Airway epithelial cell (primary cell): Measurements from ENCODE around the gene SMCR8. TPM values are rescaled to one million over a fixed set of nuclear protein-coding genes. Genes with fewer than 3 reads are reported as not detected.

Experiments used
- total RNA-seq: library from RNA; depleted of rRNA; stranded (reverse); fragments of >200 nt; gene quantifications from 2 replicates; pipeline ENCODE4 v1.2.3, GENCODE V29; 2015

Gene SMCR8
- 6.5 and 9.1 TPM in 2 replicates for total RNA-seq

GRCh38 chr17:18314731-18315561, at the start of gene SMCR8, which contains the start of gene TOP3A:
Gene SMCR8, plus strand, starts transcription at chr17:18315293. Its CDS starts 497 bp downstream, at chr17:18315790.
Gene TOP3A, minus strand, starts transcription at chr17:18314994. Its CDS starts 216 bp downstream, at chr17:18314778.

DNA sequence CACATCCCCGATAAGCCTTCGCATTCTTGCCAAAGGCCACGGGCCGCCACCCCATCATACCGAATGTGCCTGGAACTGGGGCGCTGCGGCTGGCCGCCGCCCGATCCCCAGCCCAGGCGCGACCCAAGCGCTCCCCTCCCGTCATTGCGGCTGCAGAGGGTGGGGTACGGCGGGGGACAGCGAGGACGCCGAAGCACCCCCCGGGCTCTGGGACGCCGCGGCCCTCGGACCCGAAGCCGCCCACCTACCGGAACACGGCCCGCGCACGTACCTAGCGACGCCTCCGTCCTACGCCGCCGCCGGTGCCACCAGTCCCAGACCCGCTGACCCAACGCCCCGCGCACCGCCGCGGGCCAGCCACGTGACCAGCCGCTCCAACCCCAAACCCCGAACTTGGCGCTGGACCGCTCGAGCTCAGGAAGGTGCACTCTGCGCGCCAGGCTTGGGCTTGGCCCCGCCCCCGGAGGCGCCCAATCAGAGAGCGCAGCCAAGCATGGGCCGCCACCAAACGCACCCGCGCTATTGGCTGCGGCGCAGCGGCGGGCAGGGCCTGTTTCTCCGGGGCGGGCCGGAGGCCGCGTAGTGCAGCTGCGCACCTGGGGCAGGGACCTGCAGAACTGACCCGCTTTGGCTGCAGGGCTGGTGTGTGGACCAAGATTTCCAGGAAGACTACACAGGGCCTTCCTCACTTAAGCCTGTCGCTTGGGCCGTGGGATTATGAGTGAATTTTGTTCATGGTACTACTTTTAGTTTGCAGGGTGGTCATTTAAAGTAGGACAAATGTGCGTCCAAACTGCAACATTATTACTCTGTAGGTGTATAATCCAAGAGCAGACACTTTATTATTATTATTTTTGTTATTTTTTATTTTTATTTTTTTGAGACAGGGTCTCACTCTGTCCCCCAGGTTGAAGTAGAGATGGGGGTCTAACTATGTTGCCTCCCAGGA, 48.3 kb downstream of the SMCR8 start, which contains the start of gene SHMT1:
SHMT1 (minus strand) TSS at position 450 of the 949 bp plus-strand sequence. CDS start 7,569 bp downstream, outside the sequence.

Other genes with a start within 250 kb of the SMCR8 start
- gene DRG2, start 227.3 kb upstream of the SMCR8 start, total RNA-seq: 38.4 and 42.7 TPM in 2 replicates
- 0.21 TPM in 1 of 2 replicates, not detected in the other for gene MYO15A, start 206.5 kb upstream of the SMCR8 start, total RNA-seq
- 74.3 and 101 TPM in 2 replicates for gene ALKBH5, start 131.5 kb upstream of the SMCR8 start, total RNA-seq
- gene LLGL1, start 89.7 kb upstream of the SMCR8 start, total RNA-seq: 36.0 and 44.9 TPM in 2 replicates
- gene FLII, start 56.6 kb upstream of the SMCR8 start, total RNA-seq: 275 and 343 TPM in 2 replicates
- gene MIEF2, start 54.6 kb upstream of the SMCR8 start, total RNA-seq: 13.2 and 14.1 TPM in 2 replicates
- gene TOP3A, start 299 bp upstream of the SMCR8 start, total RNA-seq: 19.9 and 26.6 TPM in 2 replicates
- 36.6 and 37.3 TPM in 2 replicates for gene SHMT1, start 48.3 kb downstream of the SMCR8 start, total RNA-seq
- gene EVPLL, start 62.5 kb downstream of the SMCR8 start, total RNA-seq: 1.8 and 1.9 TPM in 2 replicates
- gene LGALS9C, start 161.5 kb downstream of the SMCR8 start, total RNA-seq: 0.65 and 1.6 TPM in 2 replicates